Endothelial cell of umbilical vein (primary cell): ENCODE results near the gene POU6F2. TPM values are rescaled to one million over a fixed set of nuclear protein-coding genes. Genes with fewer than 3 reads are reported as not detected.
"Not testable (repeated sequence)": the region's sequence is repeated elsewhere in the genome, so short reads cannot be mapped to it uniquely, and the experiment has no call there.

ENCODE experiments used
- BruUV-seq: library from RNA; stranded (reverse); fragments of 400-500 nt; replicated peaks from 2 replicates; lab custom pipeline; 2021; lab: Mats Ljungman, UMichigan
- CTCF ChIA-PET: fragments of 300-600, 350-600 bp; sonication (Branson Sonifier 250); formaldehyde crosslinking; loops from one replicate; lab custom pipeline; 2021; ENCODE audit warnings: antibody characterized with exemption, inconsistent platforms; lab: Charles Lee
- POLR2A ChIA-PET: fragments of 300-600, 350-600 bp; sonication (Branson Sonifier 250); formaldehyde crosslinking; loops from one replicate; lab custom pipeline; 2021; ENCODE audit warnings: antibody characterized with exemption, inconsistent platforms; lab: Charles Lee
- DNase-seq: peaks from one replicate; pipeline ENCODE4 v3.0.0-alpha.2; 2011; ENCODE audit warnings: low read depth, low spot score
- FAIRE-seq: peaks from 2 replicates; lab custom pipeline; 2011; peaks lifted over from hg19 to GRCh38; lab: Jason Lieb, UNC
- H2AFZ ChIP-seq: 2 replicates; pipeline ENCODE4 v1.6.0; 2012; ENCODE audit warnings: low read depth, low read length, control low read depth, inconsistent platforms
- H3K27ac ChIP-seq: 2 replicates; pipeline ENCODE4 v1.5.1; 2011; ENCODE audit warnings: low read depth, mild to moderate bottlenecking, control low read depth, low read length, moderate library complexity; ENCODE audit not compliant: insufficient read depth
- H3K27me3 ChIP-seq, 2 experiments: 2 replicates each; pipeline versions ENCODE4 v1.6.0 to v1.6.1; 2011; ENCODE audit warnings: low read length in 2 of 2, mixed read lengths in 1 of 2; ENCODE audit not compliant: control insufficient read depth in 2 of 2, insufficient read depth in 2 of 2
- H3K36me3 ChIP-seq, 2 experiments: 2 replicates in 1 of 2; 3 replicates in 1 of 2; pipeline ENCODE4 v1.5.1; 2011; ENCODE audit warnings: low read length in 2 of 2, mild to moderate bottlenecking in 1 of 2, moderate library complexity in 1 of 2; ENCODE audit not compliant: control insufficient read depth in 2 of 2, insufficient read depth in 2 of 2; ENCODE audit errors: extremely low read depth in 1 of 2
- H3K4me1 ChIP-seq: 3 replicates; pipeline ENCODE4 v1.5.1; 2011; ENCODE audit warnings: mild to moderate bottlenecking, low read length; ENCODE audit not compliant: control insufficient read depth, insufficient read depth; ENCODE audit errors: extremely low read depth
- H3K4me2 ChIP-seq: 2 replicates; pipeline ENCODE4 v1.6.1; 2011; ENCODE audit warnings: low read length, control low read depth, mixed read lengths; ENCODE audit not compliant: insufficient read depth
- H3K4me3 ChIP-seq, 3 experiments: fragments of 200-600 bp in 1 of 3; sonication (generic), shearing (Covaris generic) in 1 of 3; replicated peaks in 1 of 3; 2 replicates each; pipeline ENCODE4 v1.5.1; 2011 to 2016; ENCODE audit warnings: control low read depth in 3 of 3, low read length in 3 of 3, mild to moderate bottlenecking in 2 of 3, inconsistent platforms in 1 of 3, low read depth in 1 of 3, moderate library complexity in 1 of 3; ENCODE audit not compliant: insufficient read depth in 1 of 3
- H3K79me2 ChIP-seq: 2 replicates; pipeline ENCODE4 v1.6.0; 2012; ENCODE audit warnings: low read length, inconsistent platforms; ENCODE audit not compliant: control insufficient read depth, insufficient read depth
- H3K9ac ChIP-seq: replicated peaks from 2 replicates; pipeline ENCODE3; 2011; ENCODE audit warnings: low read length, control low read depth; ENCODE audit not compliant: insufficient read depth; ENCODE audit errors: extremely low read depth
- H3K9me1 ChIP-seq: replicated peaks from 3 replicates; pipeline ENCODE4 v1.6.0; 2011; ENCODE audit warnings: mild to moderate bottlenecking, low read length; ENCODE audit not compliant: control insufficient read depth, insufficient read depth; ENCODE audit errors: extremely low read depth
- H3K9me3 ChIP-seq: replicated peaks from 2 replicates; pipeline ENCODE4 v1.5.1; 2012; ENCODE audit warnings: low read length, inconsistent platforms; ENCODE audit not compliant: control insufficient read depth, insufficient read depth
- H4K20me1 ChIP-seq: replicated peaks from 2 replicates; pipeline ENCODE3; 2011; ENCODE audit warnings: mild to moderate bottlenecking, low read length; ENCODE audit not compliant: control insufficient read depth, insufficient read depth; ENCODE audit errors: extremely low read depth
- EZH2 ChIP-seq: IDR thresholded peaks from 2 replicates; pipeline ENCODE4 v1.6.1; 2012; ENCODE audit warnings: borderline replicate concordance, low read depth, mild to moderate bottlenecking, moderate library complexity, low read length, inconsistent platforms; ENCODE audit not compliant: severe bottlenecking
- FOS ChIP-seq: IDR thresholded peaks from 2 replicates; pipeline ENCODE4 v1.6.1; 2011; ENCODE audit warnings: mild to moderate bottlenecking, low read length, moderate library complexity, borderline replicate concordance; ENCODE audit not compliant: insufficient read depth
- GATA2 ChIP-seq: IDR thresholded peaks from 2 replicates; pipeline ENCODE4 v1.7.0; 2011; ENCODE audit warnings: low read depth, mild to moderate bottlenecking, moderate library complexity, mixed read lengths, low read length; ENCODE audit not compliant: insufficient read length, insufficient read depth
- JUN ChIP-seq: IDR thresholded peaks from 2 replicates; pipeline ENCODE4 v1.6.1; 2011; ENCODE audit warnings: borderline replicate concordance, low read depth; ENCODE audit not compliant: insufficient read length, insufficient read depth
- MYC ChIP-seq: IDR thresholded peaks from one replicate; pipeline ENCODE4 v1.6.1; 2011; ENCODE audit warnings: mild to moderate bottlenecking, low read depth, low read length
- POLR2A ChIP-seq: IDR thresholded peaks from 2 replicates; pipeline ENCODE4 v1.6.1; 2012; ENCODE audit warnings: low read depth, mild to moderate bottlenecking, control low read depth, low read length
- POLR2AphosphoS5 ChIP-seq: IDR thresholded peaks from 2 replicates; pipeline ENCODE4 v1.6.1; 2012; ENCODE audit warnings: low read depth, mild to moderate bottlenecking, control low read depth, low read length, moderate library complexity; ENCODE audit not compliant: insufficient read depth
- dilution Hi-C: fragments of 300-500 bp; cut with MboI; formaldehyde crosslinking; loops from one replicate; pipeline ENCODE4 v1.15.0; 2019; ENCODE audit warnings: low sequenced_read_pairs; ENCODE audit not compliant: extremely low pct_ligation_motif_present
- intact Hi-C: fragments of 100-400 bp; cut with micrococcal nuclease; formaldehyde crosslinking; loops from one replicate; pipeline ENCODE4 v1.10.0; 2022
- polyA plus RNA-seq, 4 experiments: library from polyadenylated mRNA; depleted of rRNA in 3 of 4; stranded (reverse) in 3 of 4; unstranded in 1 of 4; fragments of >200 nt; gene quantifications; 2 replicates each; pipeline versions ENCODE4 v1.2.1 to v1.2.3, GENCODE V29; 2011 to 2012; ENCODE audit warnings: missing spikeins in 1 of 4
- total RNA-seq: library from RNA; stranded (reverse); gene quantifications from 2 replicates; pipeline ENCODE4 v1.2.3, GENCODE V29; 2021
- TF ChIP-seq, protein P1 (sequence below): IDR thresholded peaks from 2 replicates; pipeline ENCODE4 v1.6.1; 2011; ENCODE audit not compliant: insufficient read depth, insufficient read length
- TF ChIP-seq, protein P2 (sequence below), 2 donors: IDR thresholded peaks; 1 replicate in 1 of 2; 2 replicates in 1 of 2; pipeline ENCODE4 v1.5.1; 2011; ENCODE audit warnings: low read length in 2 of 2, mild to moderate bottlenecking in 2 of 2, moderate library complexity in 2 of 2, control low read depth in 1 of 2, inconsistent platforms in 1 of 2, low read depth in 1 of 2; ENCODE audit not compliant: insufficient read depth in 1 of 2; ENCODE audit errors: extremely low read depth in 1 of 2

The POU6F2 gene
- total and polyA plus RNA-seq, 2 donors (not counting 3 experiments of a cell fraction or from before 2014, with no cell fraction given) = 0.29 TPM; not detected in 1

DNA sequence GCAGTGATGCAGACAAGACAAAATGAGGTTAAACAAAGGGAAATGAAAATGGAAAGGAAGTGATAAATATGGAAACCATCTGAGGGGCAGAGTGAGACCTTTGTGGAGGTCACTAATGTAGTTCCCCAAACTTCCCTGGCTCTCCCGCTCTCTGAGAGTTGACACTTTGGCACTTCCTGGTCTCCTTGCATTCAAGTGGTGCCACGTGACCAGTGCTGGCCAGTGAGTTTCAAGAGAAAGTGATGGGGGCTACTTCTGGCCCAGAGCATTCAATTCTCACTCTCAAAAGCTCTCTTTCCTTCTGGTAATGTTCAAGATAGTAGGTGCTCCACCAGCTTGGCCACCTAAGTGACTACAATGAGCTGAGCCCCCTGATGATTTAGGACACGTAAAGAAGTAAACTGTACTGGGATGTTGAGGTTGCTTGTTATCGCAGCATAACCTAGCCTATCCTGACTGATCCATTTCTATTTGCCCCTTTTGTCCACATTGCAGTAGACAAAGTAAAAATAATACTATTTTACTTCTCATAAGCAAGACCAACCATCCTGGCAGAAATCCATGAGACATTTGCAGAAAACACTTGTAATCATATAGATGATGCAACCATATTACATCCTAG lies 346.5 kb downstream of the POU6F2 start:
- POLR2A ChIA-PET = no interaction called here
- dilution Hi-C loops (no loop called here), intact Hi-C loops (no loop called here)
- Histone ChIP-seq H3K4me3 (no peak overlapping the region), H3K27me3 (no peaks in the 10 kb centered on the region), H3K79me2 (no peaks in the 10 kb centered on the region), H2AFZ (no peak overlapping the region), H3K4me2 (no peak overlapping the region), H3K4me1 (no peaks in the 10 kb centered on the region), H3K9ac (no peak overlapping the region), H4K20me1 (no peaks in the 10 kb centered on the region), H3K27ac (no peak overlapping the region), H3K9me1 (no peaks in the 10 kb centered on the region), H3K36me3 (no peaks in the 10 kb centered on the region), H3K9me3 (no peaks in the 10 kb centered on the region)
- no TSS peak for BruUV-seq
- TF ChIP-seq GATA2 (no peak), EZH2 (no peak), MYC (no peak), POLR2A (no peak), POLR2AphosphoS5 (no peak), FOS (no peak), JUN (no peak)
- TF ChIP-seq, protein P1, sequence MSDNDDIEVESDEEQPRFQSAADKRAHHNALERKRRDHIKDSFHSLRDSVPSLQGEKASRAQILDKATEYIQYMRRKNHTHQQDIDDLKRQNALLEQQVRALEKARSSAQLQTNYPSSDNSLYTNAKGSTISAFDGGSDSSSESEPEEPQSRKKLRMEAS = no peak
- TF ChIP-seq, protein P2, sequence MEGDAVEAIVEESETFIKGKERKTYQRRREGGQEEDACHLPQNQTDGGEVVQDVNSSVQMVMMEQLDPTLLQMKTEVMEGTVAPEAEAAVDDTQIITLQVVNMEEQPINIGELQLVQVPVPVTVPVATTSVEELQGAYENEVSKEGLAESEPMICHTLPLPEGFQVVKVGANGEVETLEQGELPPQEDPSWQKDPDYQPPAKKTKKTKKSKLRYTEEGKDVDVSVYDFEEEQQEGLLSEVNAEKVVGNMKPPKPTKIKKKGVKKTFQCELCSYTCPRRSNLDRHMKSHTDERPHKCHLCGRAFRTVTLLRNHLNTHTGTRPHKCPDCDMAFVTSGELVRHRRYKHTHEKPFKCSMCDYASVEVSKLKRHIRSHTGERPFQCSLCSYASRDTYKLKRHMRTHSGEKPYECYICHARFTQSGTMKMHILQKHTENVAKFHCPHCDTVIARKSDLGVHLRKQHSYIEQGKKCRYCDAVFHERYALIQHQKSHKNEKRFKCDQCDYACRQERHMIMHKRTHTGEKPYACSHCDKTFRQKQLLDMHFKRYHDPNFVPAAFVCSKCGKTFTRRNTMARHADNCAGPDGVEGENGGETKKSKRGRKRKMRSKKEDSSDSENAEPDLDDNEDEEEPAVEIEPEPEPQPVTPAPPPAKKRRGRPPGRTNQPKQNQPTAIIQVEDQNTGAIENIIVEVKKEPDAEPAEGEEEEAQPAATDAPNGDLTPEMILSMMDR (IDR thresholded peaks at IDR 0.05; ENCODE audit: extremely low read depth in 1 of 2, insufficient read depth in 1 of 2, low read depth in 1 of 2, low read length in 2 of 2) = no peak
- DNase-seq = no peak
- no peak for FAIRE-seq
- CTCF ChIA-PET = no interaction called here

DNA sequence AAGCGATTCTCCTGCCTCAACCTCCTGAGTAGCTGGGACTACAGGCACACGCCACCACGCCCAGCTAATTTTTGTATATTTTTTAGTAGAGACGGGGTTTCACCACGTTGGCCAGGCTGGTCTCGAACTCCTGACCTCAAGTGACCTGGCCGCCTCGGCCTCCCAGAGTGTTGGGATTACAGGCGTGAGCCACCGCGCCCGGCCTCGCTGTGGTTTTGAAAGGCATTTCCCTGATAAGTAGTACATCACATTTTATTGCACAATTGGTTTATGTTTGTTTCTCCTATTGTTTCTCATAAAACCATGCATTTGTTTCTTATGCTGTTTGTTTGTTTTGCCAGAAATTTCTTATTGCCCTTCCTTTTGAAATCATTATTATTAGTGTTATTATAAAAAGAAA lies 353.9 kb downstream of the POU6F2 start:
- H4K20me1 ChIP-seq, DNase-seq, H3K79me2 ChIP-seq, H3K36me3 ChIP-seq, FAIRE-seq, H3K4me3 ChIP-seq, H3K9me1 ChIP-seq, POLR2A ChIA-PET, H3K27ac ChIP-seq, H3K9me3 ChIP-seq, H3K4me1 ChIP-seq, H3K9ac ChIP-seq, CTCF ChIA-PET, H3K4me2 ChIP-seq, dilution Hi-C loops, H3K27me3 ChIP-seq, H2AFZ ChIP-seq, BruUV-seq: not testable (repeated sequence)
- intact Hi-C loops = loop anchor here (10.0 kb wide), 1 partner anchor 397 kb away; no protein-coding TSS in a partner anchor
